HCT116 (cell line): ENCODE measurements around the gene RNF145.

Experiments used
- EGR1 ChIP-seq: IDR thresholded peaks from 2 replicates; pipeline ENCODE4 v1.6.1; 2012; ENCODE audit warnings: low read depth
- ELF1 ChIP-seq: IDR thresholded peaks from 2 replicates; pipeline ENCODE4 v1.6.1; 2012; ENCODE audit warnings: low read depth, borderline replicate concordance
- EZH2phosphoT487 ChIP-seq: fragments of 200-600 bp; IDR thresholded peaks from 2 replicates; pipeline ENCODE4 v1.6.1; 2018; ENCODE audit warnings: antibody characterized with exemption, borderline replicate concordance
- FOSL1 ChIP-seq: IDR thresholded peaks from 2 replicates; pipeline ENCODE4 v1.6.1; 2012; ENCODE audit warnings: low read depth
- POLR2A ChIP-seq: IDR thresholded peaks from 2 replicates; pipeline ENCODE4 v1.7.0; 2011; ENCODE audit warnings: borderline replicate concordance; ENCODE audit not compliant: insufficient read depth, insufficient read length; ENCODE audit errors: extremely low read depth
- POLR2AphosphoS5 ChIP-seq: IDR thresholded peaks from 2 replicates; pipeline ENCODE4 v1.6.1; 2011; ENCODE audit warnings: mild to moderate bottlenecking, low read depth, low read length, moderate library complexity
- SRF ChIP-seq: IDR thresholded peaks from 2 replicates; pipeline ENCODE4 v1.6.1; 2012; ENCODE audit warnings: low read depth
- YY1 ChIP-seq: IDR thresholded peaks from 2 replicates; pipeline ENCODE4 v1.6.1; 2011; ENCODE audit warnings: low read length, low read depth, moderate library complexity, mild to moderate bottlenecking; ENCODE audit not compliant: insufficient replicate concordance; ENCODE audit errors: extremely low read depth
- TF ChIP-seq, protein P1 (sequence below): IDR thresholded peaks from 2 replicates; pipeline ENCODE4 v1.6.1; 2012
- TF ChIP-seq, protein P2 (sequence below), 3 experiments: fragments of 200-600 bp in 1 of 3; sonication (generic) in 1 of 3; IDR thresholded peaks in 2 of 3; conservative IDR thresholded peaks in 1 of 3; 2 replicates each; pipeline ENCODE4 v1.5.1; 2012 to 2017; ENCODE audit warnings: low read depth in 2 of 3, low read length in 2 of 3, antibody characterized with exemption in 1 of 3, borderline replicate concordance in 1 of 3, control low read depth in 1 of 3, mild to moderate bottlenecking in 1 of 3, mixed read lengths in 1 of 3, mixed run types in 1 of 3, moderate library complexity in 1 of 3; ENCODE audit not compliant: insufficient read depth in 1 of 3
- TF ChIP-seq, protein P3 (sequence below): IDR thresholded peaks from 2 replicates; pipeline ENCODE4 v1.6.1; 2012
- TF ChIP-seq, protein P4 (sequence below): IDR thresholded peaks from 2 replicates; pipeline ENCODE4 v1.6.1; 2012; ENCODE audit warnings: low read depth

DNA sequence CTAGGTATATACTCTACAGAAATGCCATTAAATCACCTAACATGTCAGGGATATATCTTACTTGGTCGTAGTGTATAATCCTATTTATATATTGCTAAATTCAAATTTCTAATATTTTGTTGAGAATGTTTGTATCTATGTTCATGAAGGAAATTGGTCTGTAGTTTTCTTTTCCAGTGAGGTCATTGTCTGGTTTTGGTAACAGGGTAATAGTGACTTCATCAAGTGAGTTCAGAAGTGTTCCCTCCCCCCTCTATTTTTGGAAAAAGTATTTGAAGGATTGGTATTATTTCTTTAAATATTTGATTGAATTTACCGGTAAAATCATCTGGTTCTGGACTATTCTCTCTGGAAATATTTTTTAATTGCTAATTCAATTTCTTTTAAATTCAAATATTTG, 86.2 kb downstream of the RNF145 start:
- TF ChIP-seq, protein P1, sequence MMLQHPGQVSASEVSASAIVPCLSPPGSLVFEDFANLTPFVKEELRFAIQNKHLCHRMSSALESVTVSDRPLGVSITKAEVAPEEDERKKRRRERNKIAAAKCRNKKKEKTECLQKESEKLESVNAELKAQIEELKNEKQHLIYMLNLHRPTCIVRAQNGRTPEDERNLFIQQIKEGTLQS = no peak
- TF ChIP-seq, protein P2, sequence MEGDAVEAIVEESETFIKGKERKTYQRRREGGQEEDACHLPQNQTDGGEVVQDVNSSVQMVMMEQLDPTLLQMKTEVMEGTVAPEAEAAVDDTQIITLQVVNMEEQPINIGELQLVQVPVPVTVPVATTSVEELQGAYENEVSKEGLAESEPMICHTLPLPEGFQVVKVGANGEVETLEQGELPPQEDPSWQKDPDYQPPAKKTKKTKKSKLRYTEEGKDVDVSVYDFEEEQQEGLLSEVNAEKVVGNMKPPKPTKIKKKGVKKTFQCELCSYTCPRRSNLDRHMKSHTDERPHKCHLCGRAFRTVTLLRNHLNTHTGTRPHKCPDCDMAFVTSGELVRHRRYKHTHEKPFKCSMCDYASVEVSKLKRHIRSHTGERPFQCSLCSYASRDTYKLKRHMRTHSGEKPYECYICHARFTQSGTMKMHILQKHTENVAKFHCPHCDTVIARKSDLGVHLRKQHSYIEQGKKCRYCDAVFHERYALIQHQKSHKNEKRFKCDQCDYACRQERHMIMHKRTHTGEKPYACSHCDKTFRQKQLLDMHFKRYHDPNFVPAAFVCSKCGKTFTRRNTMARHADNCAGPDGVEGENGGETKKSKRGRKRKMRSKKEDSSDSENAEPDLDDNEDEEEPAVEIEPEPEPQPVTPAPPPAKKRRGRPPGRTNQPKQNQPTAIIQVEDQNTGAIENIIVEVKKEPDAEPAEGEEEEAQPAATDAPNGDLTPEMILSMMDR (IDR thresholded peaks at IDR 0.05 in 2 of 3, conservative IDR thresholded peaks at IDR 0.05 in 1 of 3; ENCODE audit: borderline replicate concordance in 1 of 3, insufficient read depth in 1 of 3, low read depth in 2 of 3, low read length in 2 of 3) = no peak
- TF ChIP-seq ELF1 = no peak
- no peak for TF ChIP-seq SRF
- TF ChIP-seq POLR2A = no peak
- no peak for TF ChIP-seq POLR2AphosphoS5
- TF ChIP-seq YY1 = no peak
- TF ChIP-seq, protein P3, sequence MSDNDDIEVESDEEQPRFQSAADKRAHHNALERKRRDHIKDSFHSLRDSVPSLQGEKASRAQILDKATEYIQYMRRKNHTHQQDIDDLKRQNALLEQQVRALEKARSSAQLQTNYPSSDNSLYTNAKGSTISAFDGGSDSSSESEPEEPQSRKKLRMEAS = no peak
- TF ChIP-seq EGR1 = no peak
- no peak for TF ChIP-seq FOSL1
- TF ChIP-seq, protein P4, sequence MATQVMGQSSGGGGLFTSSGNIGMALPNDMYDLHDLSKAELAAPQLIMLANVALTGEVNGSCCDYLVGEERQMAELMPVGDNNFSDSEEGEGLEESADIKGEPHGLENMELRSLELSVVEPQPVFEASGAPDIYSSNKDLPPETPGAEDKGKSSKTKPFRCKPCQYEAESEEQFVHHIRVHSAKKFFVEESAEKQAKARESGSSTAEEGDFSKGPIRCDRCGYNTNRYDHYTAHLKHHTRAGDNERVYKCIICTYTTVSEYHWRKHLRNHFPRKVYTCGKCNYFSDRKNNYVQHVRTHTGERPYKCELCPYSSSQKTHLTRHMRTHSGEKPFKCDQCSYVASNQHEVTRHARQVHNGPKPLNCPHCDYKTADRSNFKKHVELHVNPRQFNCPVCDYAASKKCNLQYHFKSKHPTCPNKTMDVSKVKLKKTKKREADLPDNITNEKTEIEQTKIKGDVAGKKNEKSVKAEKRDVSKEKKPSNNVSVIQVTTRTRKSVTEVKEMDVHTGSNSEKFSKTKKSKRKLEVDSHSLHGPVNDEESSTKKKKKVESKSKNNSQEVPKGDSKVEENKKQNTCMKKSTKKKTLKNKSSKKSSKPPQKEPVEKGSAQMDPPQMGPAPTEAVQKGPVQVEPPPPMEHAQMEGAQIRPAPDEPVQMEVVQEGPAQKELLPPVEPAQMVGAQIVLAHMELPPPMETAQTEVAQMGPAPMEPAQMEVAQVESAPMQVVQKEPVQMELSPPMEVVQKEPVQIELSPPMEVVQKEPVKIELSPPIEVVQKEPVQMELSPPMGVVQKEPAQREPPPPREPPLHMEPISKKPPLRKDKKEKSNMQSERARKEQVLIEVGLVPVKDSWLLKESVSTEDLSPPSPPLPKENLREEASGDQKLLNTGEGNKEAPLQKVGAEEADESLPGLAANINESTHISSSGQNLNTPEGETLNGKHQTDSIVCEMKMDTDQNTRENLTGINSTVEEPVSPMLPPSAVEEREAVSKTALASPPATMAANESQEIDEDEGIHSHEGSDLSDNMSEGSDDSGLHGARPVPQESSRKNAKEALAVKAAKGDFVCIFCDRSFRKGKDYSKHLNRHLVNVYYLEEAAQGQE = no peak
- no peak for TF ChIP-seq EZH2phosphoT487
